ENCODE measurements around the gene CARMIL1.

DNA sequence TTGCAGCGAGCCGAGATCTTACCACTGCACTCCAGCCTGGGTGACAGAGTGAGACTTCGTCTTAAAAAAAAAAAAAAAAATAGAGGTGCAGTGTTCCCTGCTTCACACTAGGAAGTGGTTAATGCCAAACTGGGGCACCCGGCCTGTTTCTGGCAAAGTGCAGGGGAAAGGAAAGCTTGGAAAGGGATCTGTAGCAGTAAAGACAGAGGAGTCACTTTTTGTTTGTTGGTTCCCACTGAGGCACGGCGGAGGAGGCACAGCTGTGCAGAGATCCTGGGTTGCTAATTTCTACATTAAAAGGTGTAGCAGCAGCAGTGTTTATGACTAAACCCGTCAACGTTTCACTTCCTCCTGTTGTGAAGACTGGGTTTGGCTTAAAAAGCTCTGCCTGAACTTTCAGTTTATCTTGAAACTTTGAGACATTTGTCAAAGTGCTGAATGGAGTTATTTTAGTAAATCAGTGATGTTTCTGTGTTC, 125.6 kb downstream of the CARMIL1 start:
- TF ChIP-seq POLR2A (IDR thresholded peaks at IDR 0.05; ENCODE audit: low read length) = no peak
- TF ChIP-seq GATA1 (IDR thresholded peaks at IDR 0.05; ENCODE audit: low read depth, low read length) = no peak
